Memory B cell (primary cell): Measurements from ENCODE around the gene PPP6C.
"Not testable (repeated sequence)": the region's sequence is repeated elsewhere in the genome, so short reads cannot be mapped to it uniquely, and the experiment has no call there.

Experiments used
- ATAC-seq: fragments of 150-1000 bp; cut with Tn5 transposase; 2 replicates; pipeline ENCODE4 v1.10.0; 2021; ENCODE audit warnings: low read depth, mild to moderate bottlenecking, moderate library complexity
- DNase-seq, 2 donors: peaks; one replicate each; pipeline ENCODE4 v3.0.0; 2022; ENCODE audit warnings: low spot score in 2 of 2
- H3K27ac Mint-ChIP-seq: one replicate; pipeline ENCODE4 v1.8.0; 2022; ENCODE audit warnings: mild to moderate bottlenecking, moderate library complexity, mixed read lengths
- H3K27me3 Mint-ChIP-seq: one replicate; pipeline ENCODE4 v1.8.0; 2022; ENCODE audit warnings: mixed read lengths
- H3K36me3 Mint-ChIP-seq: one replicate; pipeline ENCODE4 v1.8.0; 2022; ENCODE audit warnings: mild to moderate bottlenecking, mixed read lengths
- H3K4me1 Mint-ChIP-seq: one replicate; pipeline ENCODE4 v1.8.0; 2022; ENCODE audit warnings: mixed read lengths
- H3K4me3 Mint-ChIP-seq: one replicate; pipeline ENCODE4 v1.8.0; 2022; ENCODE audit warnings: mild to moderate bottlenecking, moderate library complexity, mixed read lengths
- H3K9me3 Mint-ChIP-seq: one replicate; pipeline ENCODE4 v1.8.0; 2022; ENCODE audit warnings: mixed read lengths

Gene PPP6C

DNA sequence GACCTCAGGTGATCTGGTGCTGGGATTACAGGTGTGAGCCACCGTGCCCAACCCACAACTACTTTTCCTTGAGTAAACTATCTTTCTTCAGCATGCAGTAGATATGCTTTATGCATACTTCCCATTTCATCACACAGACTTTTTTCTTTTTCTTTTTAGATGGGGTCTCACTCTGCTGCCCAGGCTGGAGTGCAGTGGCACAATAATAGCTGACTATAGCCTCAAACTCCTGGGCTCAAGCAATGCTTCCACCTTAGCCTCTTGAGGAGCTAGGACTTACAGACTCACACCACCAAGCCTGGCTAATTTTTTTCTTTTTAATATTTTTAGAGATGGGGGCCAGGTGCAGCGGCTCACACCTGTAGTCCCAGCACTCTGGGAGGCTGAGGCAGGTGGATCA is 22.8 kb downstream of the PPP6C start:
- no peak for ATAC-seq
- Mint-ChIP-seq H3K27ac (no peak overlapping the region), H3K4me3 (no peak overlapping the region), H3K4me1 (peaks cover 2% of the 10 kb centered on the region), H3K9me3 (no peaks in the 10 kb centered on the region), H3K27me3 (no peaks in the 10 kb centered on the region), H3K36me3 (peaks cover 9% of the 10 kb centered on the region)
- DNase-seq = no peak

DNA sequence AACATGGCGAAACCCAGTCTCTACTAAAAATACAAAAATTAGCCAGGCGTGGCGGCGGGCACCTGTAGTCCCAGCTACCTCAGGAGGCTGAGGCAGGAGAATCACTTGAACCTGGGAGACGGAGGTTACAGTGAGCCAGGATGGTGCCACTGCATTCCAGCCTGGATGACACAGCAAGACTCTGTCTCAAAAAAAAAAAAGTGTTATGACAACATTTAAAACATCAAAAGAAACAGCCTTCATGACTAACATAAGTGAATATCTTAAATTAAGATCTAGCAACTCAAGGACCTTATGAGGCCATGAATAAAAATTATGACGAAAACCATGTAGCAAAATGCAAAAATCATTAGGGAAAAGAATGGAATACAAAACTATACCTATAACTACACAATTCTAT is 26.7 kb downstream of the PPP6C start:
- H3K36me3 Mint-ChIP-seq, H3K27me3 Mint-ChIP-seq, H3K4me1 Mint-ChIP-seq, H3K9me3 Mint-ChIP-seq, ATAC-seq, DNase-seq, H3K27ac Mint-ChIP-seq, H3K4me3 Mint-ChIP-seq: not testable (repeated sequence)

- no peaks in the 10 kb centered on the region for H3K4me1 Mint-ChIP-seq
Measured at GRCh38 chr9:125161284-125161918, 28.2 kb downstream of the PPP6C start.

GRCh38 chr9:125160750-125161149 is 28.9 kb downstream of the PPP6C start:
- H3K4me3 Mint-ChIP-seq = no peak overlapping the region
- H3K9me3 Mint-ChIP-seq = no peaks in the 10 kb centered on the region
- no peaks in the 10 kb centered on the region for H3K27me3 Mint-ChIP-seq
- peak overlapping the region; percentile 41 for H3K27ac Mint-ChIP-seq
- DNase-seq (no peak), ATAC-seq (no peak)
- peaks cover 10% of the 10 kb centered on the region for H3K36me3 Mint-ChIP-seq
- H3K4me1 Mint-ChIP-seq = no peaks in the 10 kb centered on the region

More at GRCh38 chr9:125161284-125161918, 28.2 kb downstream of the PPP6C start:
- DNase-seq (no peak), ATAC-seq (no peak)
- Mint-ChIP-seq H3K9me3 (no peaks in the 10 kb centered on the region), H3K36me3 (peaks cover 10% of the 10 kb centered on the region), H3K27ac (peak overlapping the region; percentile 41), H3K4me3 (no peak overlapping the region), H3K27me3 (no peaks in the 10 kb centered on the region)

GRCh38 chr9:125156551-125156950 is 33.1 kb downstream of the PPP6C start:
- Mint-ChIP-seq H3K27ac (no peak overlapping the region), H3K36me3 (peaks cover 14% of the 10 kb centered on the region), H3K4me3 (no peak overlapping the region), H3K4me1 (no peaks in the 10 kb centered on the region), H3K27me3 (no peaks in the 10 kb centered on the region), H3K9me3 (no peaks in the 10 kb centered on the region)
- no peak for ATAC-seq
- no peak for DNase-seq

- Mint-ChIP-seq H3K4me3 (no peak overlapping the region), H3K4me1 (no peaks in the 10 kb centered on the region), H3K9me3 (no peaks in the 10 kb centered on the region), H3K27ac (no peak overlapping the region), H3K27me3 (no peaks in the 10 kb centered on the region), H3K36me3 (peaks cover 19% of the 10 kb centered on the region)
- DNase-seq (no peak), ATAC-seq (no peak)
Measured at GRCh38 chr9:125153712-125154367, 35.8 kb downstream of the PPP6C start.

DNA sequence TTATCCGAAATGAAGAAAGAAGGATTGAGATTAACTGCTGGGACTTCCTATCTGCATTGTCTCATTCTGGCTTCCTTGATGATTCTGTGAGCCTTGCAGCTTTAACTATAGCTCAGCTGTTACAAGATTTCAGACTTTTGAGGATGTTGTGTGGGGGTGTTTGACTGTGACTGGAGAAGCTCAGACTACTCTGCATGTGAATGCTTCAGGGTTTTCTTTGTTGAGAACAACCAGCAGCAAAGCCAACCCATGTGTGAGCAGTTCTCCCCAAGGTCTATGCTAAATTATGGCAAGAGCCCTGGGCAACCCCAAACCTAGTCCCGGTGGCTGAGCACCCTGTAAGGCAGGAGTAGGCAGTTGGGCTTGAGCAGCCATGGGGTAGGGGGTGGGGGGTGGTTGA is 37.9 kb downstream of the PPP6C start:
- Mint-ChIP-seq H3K36me3 (peaks cover 15% of the 10 kb centered on the region), H3K27ac (no peak overlapping the region), H3K4me1 (no peaks in the 10 kb centered on the region), H3K9me3 (no peaks in the 10 kb centered on the region), H3K27me3 (no peaks in the 10 kb centered on the region), H3K4me3 (no peak overlapping the region)
- DNase-seq (no peak), ATAC-seq (no peak)

DNA sequence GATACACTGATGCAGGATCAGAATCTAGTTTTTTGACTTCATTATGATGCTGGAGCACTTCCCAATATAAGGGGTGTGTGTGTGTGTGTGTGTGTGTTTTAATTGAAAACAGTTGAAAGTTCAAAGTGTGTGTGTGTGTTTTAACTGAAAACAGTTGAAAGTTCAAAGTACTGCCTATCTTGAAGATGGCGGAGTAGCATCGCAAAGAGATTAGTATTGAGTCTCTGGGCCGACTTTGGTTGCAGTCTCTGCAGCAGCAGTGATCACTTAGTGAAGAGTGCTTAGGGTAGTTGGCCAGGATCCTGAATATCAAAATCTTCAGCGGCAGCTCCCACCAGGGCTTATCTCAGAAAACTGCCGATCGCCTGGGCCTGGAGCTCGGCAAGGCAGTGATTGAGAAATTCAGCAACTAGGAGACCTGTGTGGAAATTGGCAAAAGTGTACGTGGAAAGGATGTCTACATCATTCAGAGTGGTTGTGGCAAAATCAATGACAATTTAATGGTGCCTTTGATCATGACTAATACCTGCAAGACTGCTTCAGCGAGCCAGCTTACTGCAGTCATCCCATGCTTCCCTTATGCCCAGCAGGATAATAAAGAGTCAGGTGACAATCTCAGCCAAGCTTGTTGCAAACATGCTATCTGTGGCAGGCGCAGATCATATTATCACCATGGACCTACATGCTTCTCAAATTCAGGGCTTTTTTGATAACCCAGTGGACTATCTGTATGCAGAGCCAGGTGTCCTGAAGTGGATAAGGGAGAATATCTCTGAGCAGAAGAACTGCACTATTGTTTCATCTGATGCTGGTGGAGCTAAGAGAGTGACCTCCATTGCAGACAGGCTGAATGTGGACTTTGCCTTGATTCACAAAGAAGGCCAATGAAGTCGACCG is 39.0 kb downstream of the PPP6C start:
- Mint-ChIP-seq H3K36me3 (peaks cover 13% of the 10 kb centered on the region), H3K4me1 (no peaks in the 10 kb centered on the region), H3K9me3 (no peaks in the 10 kb centered on the region), H3K4me3 (no peak overlapping the region), H3K27ac (no peak overlapping the region), H3K27me3 (no peaks in the 10 kb centered on the region)
- DNase-seq (no peak), ATAC-seq (no peak)

GRCh38 chr9:125147401-125147951 is 42.1 kb downstream of the PPP6C start:
- ATAC-seq (no peak), DNase-seq (no peak)
- no peak overlapping the region for H3K4me3 Mint-ChIP-seq
- H3K36me3 Mint-ChIP-seq = peaks cover 9% of the 10 kb centered on the region
- no peaks in the 10 kb centered on the region for H3K9me3 Mint-ChIP-seq
- H3K27ac Mint-ChIP-seq = no peak overlapping the region
- H3K4me1 Mint-ChIP-seq = peaks cover 9% of the 10 kb centered on the region
- H3K27me3 Mint-ChIP-seq = no peaks in the 10 kb centered on the region

DNA sequence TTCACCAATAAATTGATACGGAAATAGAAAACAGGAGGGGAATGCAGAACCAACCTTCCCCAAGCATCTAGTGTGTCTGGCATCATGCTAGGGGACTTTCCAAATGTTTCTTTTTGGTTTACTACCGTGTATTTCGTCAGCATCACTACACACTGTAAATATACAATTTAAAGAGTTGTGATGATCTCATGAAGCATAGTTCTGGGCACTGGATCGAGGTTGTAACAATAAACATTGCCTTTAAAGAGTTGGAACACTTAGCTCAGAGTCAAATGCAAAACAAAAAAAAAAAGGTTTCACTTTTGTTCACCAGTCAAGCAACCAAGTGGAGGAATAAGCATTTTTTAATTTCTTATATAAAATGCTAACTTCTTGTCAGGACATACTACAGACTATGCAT is 43.4 kb downstream of the PPP6C start:
- H3K36me3 Mint-ChIP-seq = peaks cover 4% of the 10 kb centered on the region
- no peak for DNase-seq
- H3K4me3 Mint-ChIP-seq = no peak overlapping the region
- no peaks in the 10 kb centered on the region for H3K27me3 Mint-ChIP-seq
- ATAC-seq = no peak
- peaks cover 10% of the 10 kb centered on the region for H3K4me1 Mint-ChIP-seq
- H3K9me3 Mint-ChIP-seq = no peaks in the 10 kb centered on the region
- peak overlapping the region; percentile 80 for H3K27ac Mint-ChIP-seq

DNA sequence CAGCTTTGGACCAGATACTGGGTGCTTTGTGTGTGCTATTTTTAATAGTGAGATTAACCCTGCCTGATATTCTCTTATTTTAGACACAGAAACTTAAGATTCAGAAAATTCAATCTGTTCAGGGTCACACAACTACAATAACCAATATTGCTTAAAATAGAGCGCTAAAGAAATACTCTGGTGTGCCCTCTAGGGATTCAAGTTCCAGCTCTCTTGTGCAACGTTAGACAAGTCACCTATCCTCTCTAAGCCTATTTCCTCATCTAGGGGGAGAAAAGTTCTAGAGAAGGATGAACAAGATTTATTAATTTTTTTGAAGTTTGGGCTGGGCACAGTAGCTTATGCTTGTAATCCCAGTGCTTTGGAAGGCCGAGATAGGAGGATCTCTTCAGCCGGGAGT is 44.2 kb downstream of the PPP6C start:
- H3K27ac Mint-ChIP-seq = no peak overlapping the region
- DNase-seq = no peak
- peaks cover 10% of the 10 kb centered on the region for H3K4me1 Mint-ChIP-seq
- H3K4me3 Mint-ChIP-seq = no peak overlapping the region
- no peaks in the 10 kb centered on the region for H3K9me3 Mint-ChIP-seq
- no peaks in the 10 kb centered on the region for H3K27me3 Mint-ChIP-seq
- ATAC-seq = no peak
- H3K36me3 Mint-ChIP-seq = peaks cover 2% of the 10 kb centered on the region

DNA sequence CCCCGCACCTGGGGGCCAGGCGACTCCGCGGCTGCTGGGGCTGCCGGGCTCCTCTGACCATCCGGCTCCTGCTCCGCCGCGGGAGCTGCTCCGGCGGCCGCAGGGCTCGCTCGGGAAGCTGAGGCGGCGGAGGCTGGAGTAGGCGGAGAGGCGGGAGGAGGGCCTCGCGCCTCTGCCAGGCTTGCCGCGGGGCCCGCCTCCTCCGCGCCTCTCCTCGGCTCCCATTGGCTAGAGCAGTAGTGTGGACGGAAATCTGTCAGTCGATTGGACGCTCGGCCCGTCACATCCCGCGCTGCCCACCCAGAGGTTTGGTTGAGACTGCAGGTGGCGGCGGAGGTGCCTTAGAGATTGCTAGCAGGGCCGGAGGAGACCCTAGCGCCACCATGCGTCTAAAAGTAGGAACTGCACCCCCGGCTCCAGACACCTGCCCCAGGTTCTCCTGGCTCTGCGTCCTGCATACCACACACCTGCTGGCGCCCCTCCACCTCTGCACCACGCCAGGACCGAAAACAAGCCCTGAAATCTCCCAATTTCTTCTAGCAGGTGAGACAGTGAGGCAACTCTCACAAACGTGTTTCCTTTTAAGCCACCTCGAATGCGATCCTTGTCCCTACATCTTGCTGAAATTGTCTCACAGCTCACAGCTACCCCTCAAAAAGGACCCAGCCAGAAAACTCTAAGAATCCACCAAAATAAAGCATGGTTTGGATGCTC is 46.1 kb downstream of the PPP6C start, which contains the start of gene SCAI:
TSS of gene SCAI (minus strand) at position 152 of the 714 bp plus-strand sequence. CDS start at position 61, 91 bp downstream.
- DNase-seq = peak; percentile 95 to 98
- H3K36me3 Mint-ChIP-seq = peaks cover 8% of the 10 kb centered on the region
- peak within 1 kb of the TSS; percentile 90 for H3K27ac Mint-ChIP-seq
- peaks cover 19% of the 10 kb centered on the region for H3K4me1 Mint-ChIP-seq
- no peaks in the 10 kb centered on the region for H3K27me3 Mint-ChIP-seq
- no peaks in the 10 kb centered on the region for H3K9me3 Mint-ChIP-seq
- peak; percentile 98 for ATAC-seq
- H3K4me3 Mint-ChIP-seq = peak within 1 kb of the TSS; percentile 99

GRCh38 chr9:125142560-125143376 is 46.8 kb downstream of the PPP6C start:
- ATAC-seq = peak; percentile 4

More at GRCh38 chr9:125142560-125143376, 46.8 kb downstream of the PPP6C start:
- H3K4me3 Mint-ChIP-seq = peak overlapping the region; percentile 99
- H3K9me3 Mint-ChIP-seq = no peaks in the 10 kb centered on the region
- no peaks in the 10 kb centered on the region for H3K27me3 Mint-ChIP-seq
- peaks cover 19% of the 10 kb centered on the region for H3K4me1 Mint-ChIP-seq
- peak overlapping the region; percentile 90 for H3K27ac Mint-ChIP-seq
- peaks cover 8% of the 10 kb centered on the region for H3K36me3 Mint-ChIP-seq
- DNase-seq = peak; percentile 2 to 18
